ENCODE data around the gene PLPPR1. TPM values are rescaled to one million over a fixed set of nuclear protein-coding genes. Genes with fewer than 3 reads are reported as not detected.

Gene PLPPR1
- total and polyA plus RNA-seq, 2 of the 4 experiments (the other 2 are of a cell fraction): not detected

DNA sequence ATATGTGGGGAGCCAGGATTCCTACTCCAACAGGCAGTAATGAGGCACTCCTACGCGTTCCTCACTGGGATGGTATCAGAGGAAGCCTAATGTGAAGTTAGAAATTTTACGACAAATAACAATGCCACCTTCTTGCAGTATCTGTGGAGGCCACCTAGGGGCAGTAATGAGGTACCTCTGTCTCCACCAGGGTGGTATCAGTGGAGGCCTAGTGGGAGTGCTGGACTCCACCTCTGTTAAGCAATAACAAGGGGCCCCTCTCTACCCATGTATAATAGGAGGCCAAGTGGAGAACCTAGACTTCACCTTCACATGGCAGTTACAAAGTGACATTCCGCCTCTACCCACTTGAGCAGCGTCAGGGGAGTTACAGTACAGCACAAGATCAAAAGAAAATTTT, 147.9 kb downstream of the PLPPR1 start:
- POLR2A ChIA-PET (ENCODE audit: unreplicated experiment): no interaction called here
- no peak overlapping the region for H3K4me3 ChIP-seq (ENCODE audit: insufficient read depth, low read depth, low read length)
- H2BK20ac ChIP-seq (ENCODE audit: low read depth, low read length): no peak overlapping the region
- no TSS peak for BruUV-seq (replicated peaks)
- no peak overlapping the region for H3K18ac ChIP-seq (ENCODE audit: low read depth, low read length)
- no peaks in the 10 kb centered on the region for H4K20me1 ChIP-seq (ENCODE audit: insufficient read depth, low read length)
- H3K4me1 ChIP-seq (ENCODE audit: control insufficient read depth, insufficient read depth, low read length): no peaks in the 10 kb centered on the region
- WGBS, 2 experiments (ENCODE audit: extremely low coverage in 2 of 2, insufficient read length in 1 of 2): 93% methylated on average over 3 of the region's 5 CpGs; no CpG with 5 or more reads in 1 of the 2 experiments
- H3K14ac ChIP-seq (replicated peaks; ENCODE audit: low read depth, low read length): no peak overlapping the region
- no peak overlapping the region for H3K56ac ChIP-seq (ENCODE audit: extremely low read depth, insufficient read depth, low read length)
- ATAC-seq (ENCODE audit: low read depth): no peak
- no peak overlapping the region for H3K23ac ChIP-seq (ENCODE audit: low read depth, low read length)
- no peaks in the 10 kb centered on the region for H3K27me3 ChIP-seq (ENCODE audit: control insufficient read depth, insufficient read depth, low read length)
- TF ChIP-seq RCOR1 (IDR thresholded peaks at IDR 0.05; ENCODE audit: insufficient replicate concordance, low read length) (no peak), POLR2A (IDR thresholded peaks at IDR 0.05; ENCODE audit: low read depth, low read length) (no peak), RFX5 (IDR thresholded peaks at IDR 0.05; ENCODE audit: low read depth, low read length) (no peak)
- TF ChIP-seq, protein P1, sequence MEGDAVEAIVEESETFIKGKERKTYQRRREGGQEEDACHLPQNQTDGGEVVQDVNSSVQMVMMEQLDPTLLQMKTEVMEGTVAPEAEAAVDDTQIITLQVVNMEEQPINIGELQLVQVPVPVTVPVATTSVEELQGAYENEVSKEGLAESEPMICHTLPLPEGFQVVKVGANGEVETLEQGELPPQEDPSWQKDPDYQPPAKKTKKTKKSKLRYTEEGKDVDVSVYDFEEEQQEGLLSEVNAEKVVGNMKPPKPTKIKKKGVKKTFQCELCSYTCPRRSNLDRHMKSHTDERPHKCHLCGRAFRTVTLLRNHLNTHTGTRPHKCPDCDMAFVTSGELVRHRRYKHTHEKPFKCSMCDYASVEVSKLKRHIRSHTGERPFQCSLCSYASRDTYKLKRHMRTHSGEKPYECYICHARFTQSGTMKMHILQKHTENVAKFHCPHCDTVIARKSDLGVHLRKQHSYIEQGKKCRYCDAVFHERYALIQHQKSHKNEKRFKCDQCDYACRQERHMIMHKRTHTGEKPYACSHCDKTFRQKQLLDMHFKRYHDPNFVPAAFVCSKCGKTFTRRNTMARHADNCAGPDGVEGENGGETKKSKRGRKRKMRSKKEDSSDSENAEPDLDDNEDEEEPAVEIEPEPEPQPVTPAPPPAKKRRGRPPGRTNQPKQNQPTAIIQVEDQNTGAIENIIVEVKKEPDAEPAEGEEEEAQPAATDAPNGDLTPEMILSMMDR (conservative IDR thresholded peaks at IDR 0.05; ENCODE audit: low read depth, low read length): no peak
- TF ChIP-seq, protein P2, sequence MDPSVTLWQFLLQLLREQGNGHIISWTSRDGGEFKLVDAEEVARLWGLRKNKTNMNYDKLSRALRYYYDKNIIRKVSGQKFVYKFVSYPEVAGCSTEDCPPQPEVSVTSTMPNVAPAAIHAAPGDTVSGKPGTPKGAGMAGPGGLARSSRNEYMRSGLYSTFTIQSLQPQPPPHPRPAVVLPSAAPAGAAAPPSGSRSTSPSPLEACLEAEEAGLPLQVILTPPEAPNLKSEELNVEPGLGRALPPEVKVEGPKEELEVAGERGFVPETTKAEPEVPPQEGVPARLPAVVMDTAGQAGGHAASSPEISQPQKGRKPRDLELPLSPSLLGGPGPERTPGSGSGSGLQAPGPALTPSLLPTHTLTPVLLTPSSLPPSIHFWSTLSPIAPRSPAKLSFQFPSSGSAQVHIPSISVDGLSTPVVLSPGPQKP (IDR thresholded peaks at IDR 0.05; ENCODE audit: borderline replicate concordance, low read depth, low read length): no peak
- CTCF ChIA-PET: no interaction called here
- H3K9me1 ChIP-seq (ENCODE audit: insufficient read depth, low read length): no peaks in the 10 kb centered on the region
- no peak overlapping the region for H4K8ac ChIP-seq (ENCODE audit: low read depth in 2 of 2, low read length in 2 of 2)
- no peak overlapping the region for H2BK15ac ChIP-seq (ENCODE audit: low read depth, low read length)
- intact Hi-C loops (cut with micrococcal nuclease): no loop called here
- no peak overlapping the region for H2AK9ac ChIP-seq (replicated peaks; ENCODE audit: low read depth, low read length, poor library complexity)
- no peaks in the 10 kb centered on the region for H3K79me1 ChIP-seq (ENCODE audit: low read depth in 1 of 2, low read length in 2 of 2)
- H2BK120ac ChIP-seq (ENCODE audit: low read depth, low read length): no peak overlapping the region
- no peak overlapping the region for H3K4ac ChIP-seq (ENCODE audit: low read depth, low read length)
- H3K36me3 ChIP-seq (ENCODE audit: control insufficient read depth, insufficient read depth, low read length): no peaks in the 10 kb centered on the region
- no peak overlapping the region for H2AK5ac ChIP-seq (ENCODE audit: low read depth, low read length)
- dilution Hi-C loops (cut with HindIII; ENCODE audit: low sequenced_read_pairs, unreplicated experiment): no loop called here
- no peak for DNase-seq
- H4K91ac ChIP-seq (ENCODE audit: insufficient read depth, low read depth, low read length): no peak overlapping the region
- H3K27ac ChIP-seq (ENCODE audit: insufficient read depth, low read length): no peak overlapping the region
- no peak overlapping the region for H2AFZ ChIP-seq (replicated peaks; ENCODE audit: low read length, poor library complexity)
- H4K5ac ChIP-seq (ENCODE audit: low read depth, low read length): no peak overlapping the region
- in situ Hi-C loops (cut with MboI; ENCODE audit: low sequenced_read_pairs): no loop called here
- no peak overlapping the region for H3K9ac ChIP-seq (ENCODE audit: low read depth, low read length)
- no peak overlapping the region for H2BK5ac ChIP-seq (ENCODE audit: low read depth, low read length, poor library complexity, severe bottlenecking)
- peaks cover 7% of the 10 kb centered on the region for H3K9me3 ChIP-seq (ENCODE audit: control insufficient read depth, insufficient read depth, low read length)
- H3K4me2 ChIP-seq (ENCODE audit: low read depth, low read length): no peak overlapping the region
